Psoas muscle (tissue), 8 donors: ENCODE measurements around the gene AUTS2. TPM values are rescaled to one million over a fixed set of nuclear protein-coding genes. Genes with fewer than 3 reads are reported as not detected.
"Not testable (repeated sequence)": the region's sequence is repeated elsewhere in the genome, so short reads cannot be mapped to it uniquely, and the experiment has no call there.

Experiments used
- ATAC-seq, 4 donors: fragments of 200-7000 bp; cut with Tn5 transposase; one replicate each; pipeline ENCODE4 v1.9.1; 2020; ENCODE audit warnings: moderate library complexity in 3 of 4, mild to moderate bottlenecking in 2 of 4
- DNase-seq, 2 donors: peaks; one replicate each; pipeline ENCODE4 v3.0.0-alpha.2; 2020
- H3K27ac ChIP-seq: fragments of 200-600 bp; one replicate; pipeline ENCODE4 v1.8.0; 2022
- H3K27me3 ChIP-seq, 3 donors: fragments of 200-600 bp in 1 of 3; one replicate each; pipeline versions ENCODE4 v1.6.1 to v1.8.0; 2013 to 2022; ENCODE audit warnings: low read length in 2 of 3, mild to moderate bottlenecking in 2 of 3, moderate library complexity in 1 of 3; ENCODE audit not compliant: insufficient read depth in 3 of 3
- H3K36me3 ChIP-seq, 2 donors: fragments of 200-600 bp in 1 of 2; one replicate each; pipeline versions ENCODE4 v1.6.1 to v1.8.0; 2013 to 2022; ENCODE audit warnings: low read depth in 1 of 2, mild to moderate bottlenecking in 1 of 2, moderate library complexity in 1 of 2; ENCODE audit not compliant: insufficient read depth in 1 of 2
- H3K4me1 ChIP-seq: fragments of 200-600 bp; one replicate; pipeline ENCODE4 v1.8.0; 2022
- H3K4me3 ChIP-seq: fragments of 200-600 bp; one replicate; pipeline ENCODE4 v1.8.0; 2022; ENCODE audit warnings: mild to moderate bottlenecking
- H3K9me3 ChIP-seq: fragments of 200-600 bp; one replicate; pipeline ENCODE4 v1.8.0; 2022
- WGBS, 3 donors: extraction: QIAGEN DNeasy Blood & Tissue Kit; methylation state at CpG; one replicate each; pipeline versions ENCODE4 v1.1.6 to v1.1.7; 2013; 5-methylcytosine and 5-hydroxymethylcytosine counted together
- intact Hi-C, 2 donors: fragments of 100-400 bp; cut with DNase I; formaldehyde crosslinking; loops; one replicate each; pipeline versions ENCODE4 v1.11.0 to v1.14.2; 2022
- polyA plus RNA-seq, 3 donors: library from polyadenylated mRNA; stranded (reverse); fragments of 200-250 nt; gene quantifications; one replicate each; pipeline ENCODE4 v1.2.3, GENCODE V29; 2013
- total RNA-seq, 4 donors: library from RNA; stranded (reverse); fragmentation: NEBNext Ultra II Directional in 2 of 4; extraction: Animal tissue kit (Norgen Biotek cat#: 25700) in 2 of 4; gene quantifications; one replicate each; pipeline versions ENCODE4 v1.2.1 to v1.2.4, GENCODE V29; 2021 to 2023
- TF ChIP-seq, protein P1 (sequence below): fragments of 200-600 bp; IDR thresholded peaks from one replicate; pipeline ENCODE4 v1.8.0; 2022; ENCODE audit warnings: antibody characterized with exemption
- donor health status: healthy with polysubstance abuse.
- donor health status: DM: no; HTN: no; CAD: no; lungs with moderate emphysema.
- donor health status: Bipolar disorder and iron deficiency.
- donor health status: healthy.
- donor health status: DM: yes; HTN: yes; CAD: no.
- donor health status: DM: no; HTN: no; CAD: no.
- donor health status: DM: no; HTN: no; CAD: no.
- donor health status: DM: yes; HTN: yes; CAD: no.

Gene AUTS2
- total and polyA plus RNA-seq, 7 donors: 5.0 to 33.5 (median 14.3) TPM

DNA sequence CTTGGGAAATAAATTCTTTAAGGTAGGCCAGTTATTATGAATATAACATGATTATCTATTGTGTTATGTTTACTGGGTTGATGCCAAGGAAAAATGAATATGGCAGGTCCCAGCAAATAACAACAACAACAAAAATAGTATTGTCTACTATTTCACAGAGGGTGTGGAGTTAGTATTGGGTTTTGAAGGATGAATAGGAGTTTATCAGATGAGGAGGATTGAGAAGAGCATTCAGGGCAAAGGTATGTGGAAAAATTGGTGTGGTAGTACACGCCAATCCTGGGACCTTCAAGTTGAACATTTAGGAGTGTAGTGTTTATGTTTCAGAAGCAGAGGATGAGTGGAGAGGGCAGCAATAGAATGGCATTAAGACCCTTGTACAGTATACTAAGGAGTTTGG is 671.9 kb downstream of the AUTS2 start:
- TF ChIP-seq, protein P1, sequence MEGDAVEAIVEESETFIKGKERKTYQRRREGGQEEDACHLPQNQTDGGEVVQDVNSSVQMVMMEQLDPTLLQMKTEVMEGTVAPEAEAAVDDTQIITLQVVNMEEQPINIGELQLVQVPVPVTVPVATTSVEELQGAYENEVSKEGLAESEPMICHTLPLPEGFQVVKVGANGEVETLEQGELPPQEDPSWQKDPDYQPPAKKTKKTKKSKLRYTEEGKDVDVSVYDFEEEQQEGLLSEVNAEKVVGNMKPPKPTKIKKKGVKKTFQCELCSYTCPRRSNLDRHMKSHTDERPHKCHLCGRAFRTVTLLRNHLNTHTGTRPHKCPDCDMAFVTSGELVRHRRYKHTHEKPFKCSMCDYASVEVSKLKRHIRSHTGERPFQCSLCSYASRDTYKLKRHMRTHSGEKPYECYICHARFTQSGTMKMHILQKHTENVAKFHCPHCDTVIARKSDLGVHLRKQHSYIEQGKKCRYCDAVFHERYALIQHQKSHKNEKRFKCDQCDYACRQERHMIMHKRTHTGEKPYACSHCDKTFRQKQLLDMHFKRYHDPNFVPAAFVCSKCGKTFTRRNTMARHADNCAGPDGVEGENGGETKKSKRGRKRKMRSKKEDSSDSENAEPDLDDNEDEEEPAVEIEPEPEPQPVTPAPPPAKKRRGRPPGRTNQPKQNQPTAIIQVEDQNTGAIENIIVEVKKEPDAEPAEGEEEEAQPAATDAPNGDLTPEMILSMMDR: no peak
- 93 to 100% (median 98%) methylated on average over 1 of the region's 1 CpG for WGBS, 3 donors
- DNase-seq: no peak
- no peaks in the 10 kb centered on the region for H3K4me1 ChIP-seq
- no peak overlapping the region for H3K4me3 ChIP-seq
- H3K27ac ChIP-seq: no peak overlapping the region
- intact Hi-C loops: no loop called here
- ATAC-seq: no peak
- H3K36me3 ChIP-seq: no peaks in the 10 kb centered on the region
- no peaks in the 10 kb centered on the region for H3K9me3 ChIP-seq
- H3K27me3 ChIP-seq: no peaks in the 10 kb centered on the region

DNA sequence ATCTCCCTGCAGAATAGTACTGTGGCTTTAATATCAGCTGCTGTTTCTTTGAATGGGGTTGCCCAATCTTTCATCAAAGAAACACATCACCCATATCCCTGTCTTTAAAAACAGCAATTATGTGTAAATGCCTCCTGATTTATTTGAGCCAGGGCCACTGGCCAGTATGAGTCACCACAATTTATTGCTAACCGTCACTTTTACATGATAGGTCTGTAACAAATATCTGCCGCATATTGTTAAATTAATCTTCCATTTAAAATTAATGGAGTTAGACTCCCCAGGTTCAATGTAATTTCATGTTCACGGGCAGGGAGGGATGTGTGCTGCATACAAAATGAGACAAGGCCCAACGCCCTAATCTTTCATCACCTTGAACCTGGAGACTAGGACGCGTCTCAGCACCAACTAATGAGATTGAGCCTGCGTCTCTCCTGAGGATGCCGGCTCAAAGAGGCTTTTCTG is 673.4 kb downstream of the AUTS2 start:
- Histone ChIP-seq H3K27ac (no peak overlapping the region), H3K4me1 (no peaks in the 10 kb centered on the region), H3K4me3 (no peak overlapping the region), H3K27me3 (no peaks in the 10 kb centered on the region), H3K36me3 (no peaks in the 10 kb centered on the region), H3K9me3 (no peaks in the 10 kb centered on the region)
- TF ChIP-seq, protein P1: no peak
- intact Hi-C loops: no loop called here
- DNase-seq (no peak), ATAC-seq (no peak)
- 89 to 91% (median 90%) methylated on average over 8 of the region's 8 CpGs for WGBS, 3 donors

DNA sequence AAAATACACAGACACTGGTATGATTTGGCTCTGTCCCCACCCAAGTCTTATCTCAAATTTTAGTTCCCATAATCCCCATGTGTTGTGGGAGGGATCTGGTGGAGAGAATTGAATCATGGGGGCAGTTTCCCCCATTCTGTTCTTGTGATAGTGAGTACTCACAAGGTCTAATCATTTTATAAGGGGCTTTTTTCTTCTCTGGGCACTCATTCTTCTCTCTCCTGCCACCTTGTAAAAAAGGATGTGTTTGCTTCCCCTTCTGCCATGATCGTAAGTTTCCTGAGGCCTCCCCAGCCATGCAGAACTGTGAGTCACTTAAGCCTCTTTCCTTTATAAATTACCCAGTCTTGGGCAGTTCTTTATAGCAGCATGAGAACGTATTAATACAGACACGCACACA is 677.3 kb downstream of the AUTS2 start:
- intact Hi-C loops, ATAC-seq: not testable (repeated sequence)
- WGBS, 3 donors: 93 to 99% (median 94%) methylated on average over 3 of the region's 3 CpGs

DNA sequence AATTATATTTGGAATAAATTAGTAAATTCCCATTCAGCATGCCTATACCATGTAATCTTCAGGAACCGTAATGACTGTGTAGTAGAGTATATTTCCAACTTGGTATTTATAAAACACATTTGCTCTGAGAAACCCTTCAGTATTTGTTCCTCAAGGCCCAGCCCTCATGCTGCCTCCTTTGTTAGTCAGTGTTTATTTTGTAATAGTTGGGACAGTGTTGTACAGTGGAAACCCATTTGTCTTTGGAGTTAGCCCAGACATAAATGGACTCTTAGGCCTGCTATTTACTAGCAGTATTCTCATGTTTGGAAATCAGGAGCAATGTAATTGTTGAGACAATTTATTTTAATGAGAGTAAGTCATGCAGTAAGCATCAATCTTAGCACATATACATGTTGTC is 686.9 kb downstream of the AUTS2 start:
- no peak for DNase-seq
- no peak for ATAC-seq
- Histone ChIP-seq H3K9me3 (no peaks in the 10 kb centered on the region), H3K36me3 (no peaks in the 10 kb centered on the region), H3K27me3 (no peaks in the 10 kb centered on the region), H3K4me3 (no peak overlapping the region), H3K27ac (no peak overlapping the region), H3K4me1 (no peaks in the 10 kb centered on the region)
- TF ChIP-seq, protein P1: no peak
- 95 to 100% (median 96%) methylated on average over 1 of the region's 1 CpG for WGBS, 3 donors
- intact Hi-C loops: no loop called here

More for the DNA sequence above, 677.3 kb downstream of the AUTS2 start:
- not testable (repeated sequence) for H3K4me1 ChIP-seq, H3K9me3 ChIP-seq, H3K27ac ChIP-seq, H3K4me3 ChIP-seq, H3K36me3 ChIP-seq, H3K27me3 ChIP-seq, DNase-seq

DNA sequence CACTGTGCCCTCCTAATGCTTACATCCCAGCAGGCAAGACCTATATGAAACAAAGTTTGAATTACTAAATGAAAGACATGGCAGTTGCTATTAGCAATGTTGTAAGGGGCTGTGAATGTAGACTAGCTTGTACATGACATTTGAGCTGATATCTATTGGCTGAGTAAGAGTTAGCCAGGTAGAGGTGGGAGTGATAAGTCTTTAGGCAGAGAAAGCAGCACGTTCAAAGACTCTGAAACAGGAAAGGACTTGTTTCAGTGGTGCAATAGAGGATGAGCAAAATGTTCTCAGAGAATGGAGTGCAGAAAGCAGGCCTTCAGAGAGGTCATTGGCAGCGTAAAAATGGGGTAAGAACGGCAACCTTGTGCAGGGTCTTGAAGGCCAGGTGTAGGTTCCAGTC is 687.6 kb downstream of the AUTS2 start:
- 92 to 95% (median 93%) methylated on average over 3 of the region's 3 CpGs for WGBS, 3 donors
- H3K4me1 ChIP-seq: no peaks in the 10 kb centered on the region
- intact Hi-C loops: no loop called here
- no peak overlapping the region for H3K27ac ChIP-seq
- TF ChIP-seq, protein P1: no peak
- ATAC-seq: no peak
- no peak overlapping the region for H3K4me3 ChIP-seq
- no peaks in the 10 kb centered on the region for H3K9me3 ChIP-seq
- H3K27me3 ChIP-seq: no peaks in the 10 kb centered on the region
- no peaks in the 10 kb centered on the region for H3K36me3 ChIP-seq
- no peak for DNase-seq
